ENCODE measurements around the gene MYLK4. TPM values are rescaled to one million over a fixed set of nuclear protein-coding genes. Genes with fewer than 3 reads are reported as not detected.

Gene MYLK4
- total RNA-seq, 1 experiment from 2014 or later = 0.93 TPM

GRCh38 chr6:2697291-2697690 is 53.4 kb downstream of the MYLK4 start:
- no peak for DNase-seq (ENCODE audit: unreplicated experiment)
- ChIA-PET CTCF (interaction anchor here (0.9 to 2.4 kb wide), 4 partner anchors 12 to 564 kb away, joined by 3 to 9 read pairs (median 4); no protein-coding TSS in a partner anchor), POLR2A (interaction anchor here (0.7 kb wide), 1 partner anchor 1090 kb away, joined by 3 read pairs; no protein-coding TSS in a partner anchor)
- intact Hi-C loops (cut with micrococcal nuclease) = loop anchor here (5.0 to 10.0 kb wide), 3 partner anchors 165 to 590 kb away; no protein-coding TSS in a partner anchor
- H3K27me3 Mint-ChIP-seq (ENCODE audit: insufficient read depth, unreplicated experiment) = no peaks in the 10 kb centered on the region
- no peaks in the 10 kb centered on the region for H3K9me3 Mint-ChIP-seq (ENCODE audit: unreplicated experiment)
- no peaks in the 10 kb centered on the region for H3K4me1 Mint-ChIP-seq (ENCODE audit: insufficient read depth, unreplicated experiment)
- TF ChIP-seq CTCF (IDR thresholded peaks at IDR 0.05; ENCODE audit: unreplicated experiment) = no peak
- no TSS peak for BruUV-seq (replicated peaks)
- no peak overlapping the region for H3K27ac Mint-ChIP-seq (ENCODE audit: low read depth, unreplicated experiment)
- H3K36me3 Mint-ChIP-seq (ENCODE audit: insufficient read depth, unreplicated experiment) = no peaks in the 10 kb centered on the region
- no peak overlapping the region for H3K4me3 Mint-ChIP-seq (ENCODE audit: unreplicated experiment)

DNA sequence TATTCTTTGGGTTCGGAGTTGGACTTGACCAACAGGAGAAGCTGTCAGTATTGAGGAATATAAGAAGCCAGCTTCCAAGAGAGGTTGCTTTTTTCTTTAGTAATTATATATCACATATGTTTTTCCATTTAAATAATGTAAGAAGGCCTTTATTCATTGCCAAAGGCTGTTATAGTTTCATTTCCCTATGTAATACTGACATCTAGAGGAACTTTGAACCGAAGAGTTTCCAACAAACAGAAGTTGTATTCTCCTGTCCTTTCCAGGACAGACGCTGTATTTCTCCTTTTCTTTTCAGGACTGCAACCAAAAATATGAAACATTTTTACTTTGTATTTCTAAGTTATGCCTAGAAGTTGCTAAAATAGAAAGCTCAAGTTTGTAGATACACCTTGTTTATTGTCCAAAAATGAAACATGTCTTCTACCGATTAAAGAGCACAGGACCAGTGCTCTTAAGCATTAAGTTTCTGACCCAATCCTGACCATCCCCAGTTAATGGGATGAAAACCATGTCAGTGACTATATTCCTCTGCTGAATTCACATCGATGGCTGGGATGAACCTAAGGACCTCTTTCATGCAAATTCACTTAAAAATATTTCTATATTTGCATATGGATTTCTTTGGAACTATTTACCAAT is 55.1 kb downstream of the MYLK4 start:
- H3K36me3 Mint-ChIP-seq (ENCODE audit: insufficient read depth, unreplicated experiment) = no peaks in the 10 kb centered on the region
- TF ChIP-seq CTCF (IDR thresholded peaks at IDR 0.05; ENCODE audit: unreplicated experiment) = peak; percentile 64
- H3K9me3 Mint-ChIP-seq (ENCODE audit: unreplicated experiment) = no peaks in the 10 kb centered on the region
- H3K27me3 Mint-ChIP-seq (ENCODE audit: insufficient read depth, unreplicated experiment) = no peaks in the 10 kb centered on the region
- H3K27ac Mint-ChIP-seq (ENCODE audit: low read depth, unreplicated experiment) = no peak overlapping the region
- no peak overlapping the region for H3K4me3 Mint-ChIP-seq (ENCODE audit: unreplicated experiment)
- ChIA-PET POLR2A (no interaction called here), CTCF (interaction anchor here (0.5 to 2.4 kb wide), 21 partner anchors 10 to 1105 kb away, joined by 3 to 22 read pairs (median 3); no protein-coding TSS in a partner anchor)
- BruUV-seq (replicated peaks) = no TSS peak
- no peaks in the 10 kb centered on the region for H3K4me1 Mint-ChIP-seq (ENCODE audit: insufficient read depth, unreplicated experiment)
- intact Hi-C loops (cut with micrococcal nuclease) = loop anchor here (1.0 to 10.0 kb wide), 7 partner anchors 61 to 1099 kb away; no protein-coding TSS in a partner anchor
- DNase-seq (ENCODE audit: unreplicated experiment) = peak; percentile 43

DNA sequence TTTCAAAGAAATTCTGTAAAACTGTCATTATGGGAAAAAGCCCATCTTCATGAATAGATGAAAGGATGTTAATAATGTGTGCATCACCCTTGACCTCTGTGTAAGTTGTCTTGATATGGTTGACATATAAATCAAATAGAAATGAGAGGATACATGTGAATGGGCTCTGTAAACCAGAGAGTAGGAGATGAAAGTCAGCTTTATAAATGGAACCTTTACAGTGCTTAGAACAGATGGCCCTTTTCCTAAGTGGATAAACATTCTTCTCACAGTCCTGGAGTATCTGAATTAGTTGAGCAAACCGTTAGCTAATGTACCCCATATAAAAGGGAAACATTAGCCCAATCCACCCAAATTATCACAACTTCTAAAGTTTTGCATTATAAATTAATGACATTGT is 57.5 kb downstream of the MYLK4 start:
- intact Hi-C loops (cut with micrococcal nuclease) = loop anchor here (10.0 kb wide), 1 partner anchor 248 kb away; no protein-coding TSS in a partner anchor
- no peaks in the 10 kb centered on the region for H3K9me3 Mint-ChIP-seq (ENCODE audit: unreplicated experiment)
- ChIA-PET CTCF (interaction anchor here (0.5 to 0.7 kb wide), 2 partner anchors 59 to 242 kb away, joined by 3 to 4 read pairs; no protein-coding TSS in a partner anchor), POLR2A (interaction anchor here (0.8 kb wide), 1 partner anchor 9 kb away, joined by 4 read pairs; no protein-coding TSS in a partner anchor)
- no peaks in the 10 kb centered on the region for H3K36me3 Mint-ChIP-seq (ENCODE audit: insufficient read depth, unreplicated experiment)
- H3K27ac Mint-ChIP-seq (ENCODE audit: low read depth, unreplicated experiment) = no peak overlapping the region
- peaks cover 5% of the 10 kb centered on the region for H3K4me1 Mint-ChIP-seq (ENCODE audit: insufficient read depth, unreplicated experiment)
- H3K27me3 Mint-ChIP-seq (ENCODE audit: insufficient read depth, unreplicated experiment) = no peaks in the 10 kb centered on the region
- H3K4me3 Mint-ChIP-seq (ENCODE audit: unreplicated experiment) = no peak overlapping the region
- no peak for TF ChIP-seq CTCF (IDR thresholded peaks at IDR 0.05; ENCODE audit: unreplicated experiment)
- no TSS peak for BruUV-seq (replicated peaks)
- DNase-seq (ENCODE audit: unreplicated experiment) = no peak

GRCh38 chr6:2688401-2689064 is 62.2 kb downstream of the MYLK4 start:
- Mint-ChIP-seq H3K27ac (ENCODE audit: low read depth, unreplicated experiment) (peak overlapping the region; percentile 83), H3K4me3 (ENCODE audit: unreplicated experiment) (no peak overlapping the region), H3K36me3 (ENCODE audit: insufficient read depth, unreplicated experiment) (no peaks in the 10 kb centered on the region), H3K4me1 (ENCODE audit: insufficient read depth, unreplicated experiment) (peaks cover 12% of the 10 kb centered on the region), H3K27me3 (ENCODE audit: insufficient read depth, unreplicated experiment) (no peaks in the 10 kb centered on the region), H3K9me3 (ENCODE audit: unreplicated experiment) (no peaks in the 10 kb centered on the region)
- ChIA-PET CTCF (interaction anchor here (0.6 kb wide), 1 partner anchor 271 kb away, joined by 3 read pairs; no protein-coding TSS in a partner anchor), POLR2A (no interaction called here)
- peak; percentile 86 for DNase-seq (ENCODE audit: unreplicated experiment)
- TF ChIP-seq CTCF (IDR thresholded peaks at IDR 0.05; ENCODE audit: unreplicated experiment) = no peak
- BruUV-seq (replicated peaks) = no TSS peak
- intact Hi-C loops (cut with micrococcal nuclease) = no loop called here
